GM12874 (cell line): ENCODE measurements around the gene SMARCC2.

Experiments used
- TF ChIP-seq, protein P1 (sequence below): IDR thresholded peaks from 2 replicates; pipeline ENCODE4 v1.5.1; 2011; ENCODE audit warnings: low read depth, mild to moderate bottlenecking, control low read depth, low read length, moderate library complexity; ENCODE audit not compliant: insufficient read depth

The SMARCC2 gene

DNA sequence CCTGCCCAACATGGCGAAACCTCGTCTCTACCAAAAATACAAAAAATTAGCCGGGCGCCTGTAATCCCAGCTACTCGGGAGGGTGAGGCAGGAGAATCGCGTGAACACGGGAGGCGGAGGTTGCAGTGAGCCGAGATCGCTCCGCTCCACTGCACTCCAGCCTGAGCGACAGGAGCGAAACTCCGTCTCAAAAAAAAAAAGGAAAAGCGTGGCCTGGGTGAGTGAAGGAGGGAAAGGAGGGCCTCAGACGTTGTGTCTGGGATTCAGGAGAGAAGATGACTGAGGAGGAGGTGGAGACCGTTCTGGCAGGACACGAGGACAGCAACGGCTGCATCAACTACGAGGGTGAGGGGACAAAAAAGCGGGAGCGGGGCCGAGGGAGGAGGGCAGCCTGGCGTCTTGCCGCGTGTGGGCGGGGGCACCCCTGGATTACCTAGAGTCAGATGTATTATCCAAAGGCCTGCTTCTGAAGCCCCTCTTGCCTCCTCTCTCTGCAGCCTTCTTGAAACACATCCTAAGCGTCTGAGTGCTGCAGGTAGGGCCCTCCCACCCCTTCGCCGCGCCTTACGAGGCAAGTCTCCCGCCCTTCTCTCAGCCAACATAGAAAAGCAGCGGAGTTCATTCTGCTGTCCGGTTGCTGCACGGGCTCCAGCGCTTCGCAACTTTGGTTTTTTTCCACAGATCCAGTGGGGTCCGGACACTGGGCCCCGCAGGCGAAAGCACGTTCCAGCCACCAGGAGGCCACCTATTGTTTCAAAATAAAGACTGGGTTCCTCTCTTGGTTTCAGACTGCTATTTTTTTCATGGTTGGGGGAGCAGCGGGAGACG is 31.9 kb downstream of the SMARCC2 start:
- TF ChIP-seq, protein P1, sequence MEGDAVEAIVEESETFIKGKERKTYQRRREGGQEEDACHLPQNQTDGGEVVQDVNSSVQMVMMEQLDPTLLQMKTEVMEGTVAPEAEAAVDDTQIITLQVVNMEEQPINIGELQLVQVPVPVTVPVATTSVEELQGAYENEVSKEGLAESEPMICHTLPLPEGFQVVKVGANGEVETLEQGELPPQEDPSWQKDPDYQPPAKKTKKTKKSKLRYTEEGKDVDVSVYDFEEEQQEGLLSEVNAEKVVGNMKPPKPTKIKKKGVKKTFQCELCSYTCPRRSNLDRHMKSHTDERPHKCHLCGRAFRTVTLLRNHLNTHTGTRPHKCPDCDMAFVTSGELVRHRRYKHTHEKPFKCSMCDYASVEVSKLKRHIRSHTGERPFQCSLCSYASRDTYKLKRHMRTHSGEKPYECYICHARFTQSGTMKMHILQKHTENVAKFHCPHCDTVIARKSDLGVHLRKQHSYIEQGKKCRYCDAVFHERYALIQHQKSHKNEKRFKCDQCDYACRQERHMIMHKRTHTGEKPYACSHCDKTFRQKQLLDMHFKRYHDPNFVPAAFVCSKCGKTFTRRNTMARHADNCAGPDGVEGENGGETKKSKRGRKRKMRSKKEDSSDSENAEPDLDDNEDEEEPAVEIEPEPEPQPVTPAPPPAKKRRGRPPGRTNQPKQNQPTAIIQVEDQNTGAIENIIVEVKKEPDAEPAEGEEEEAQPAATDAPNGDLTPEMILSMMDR = peak; percentile 57

DNA sequence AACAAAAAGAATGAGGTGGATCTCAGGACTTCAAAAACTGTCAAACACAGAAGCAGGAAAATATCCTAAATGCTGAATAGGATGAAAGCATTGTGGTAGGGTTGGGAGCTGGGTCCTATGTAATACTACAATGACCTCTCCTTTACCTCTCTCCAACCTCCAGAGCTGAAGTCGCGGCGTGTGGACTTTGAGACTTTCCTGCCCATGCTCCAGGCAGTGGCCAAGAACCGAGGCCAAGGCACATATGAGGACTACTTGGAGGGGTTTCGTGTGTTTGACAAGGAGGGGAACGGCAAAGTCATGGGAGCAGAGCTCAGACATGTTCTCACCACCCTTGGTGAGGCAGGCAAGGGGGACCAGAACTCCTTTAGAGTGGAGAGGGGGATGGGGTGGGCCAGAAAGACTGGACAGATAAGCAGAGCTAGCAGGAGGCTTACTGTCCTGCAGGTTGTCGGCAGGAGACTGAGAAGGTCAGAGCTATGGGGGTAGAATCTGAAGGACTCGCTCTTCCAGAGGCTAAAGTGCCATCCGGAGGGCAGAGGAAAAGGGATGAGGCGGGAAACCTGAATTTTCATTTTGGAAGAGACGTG is 33.9 kb downstream of the SMARCC2 start:
- TF ChIP-seq, protein P1 = no peak

DNA sequence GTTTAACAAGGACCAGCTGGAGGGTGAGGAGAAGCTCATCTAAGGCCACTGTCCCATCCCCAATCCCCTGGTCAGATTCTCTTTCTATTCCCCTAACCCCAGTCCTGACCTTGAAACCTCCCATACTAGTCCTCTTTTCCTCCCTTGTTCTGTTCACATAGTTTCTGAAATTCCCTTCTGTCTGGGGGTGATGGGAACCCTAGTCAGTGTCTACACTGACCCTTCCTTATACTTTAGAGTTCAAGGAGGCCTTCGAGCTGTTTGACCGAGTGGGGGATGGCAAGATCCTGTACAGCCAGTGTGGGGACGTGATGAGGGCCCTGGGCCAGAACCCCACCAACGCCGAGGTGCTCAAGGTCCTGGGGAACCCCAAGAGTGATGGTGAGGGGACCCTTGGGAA is 34.5 kb downstream of the SMARCC2 start:
- TF ChIP-seq, protein P1 = no peak

DNA sequence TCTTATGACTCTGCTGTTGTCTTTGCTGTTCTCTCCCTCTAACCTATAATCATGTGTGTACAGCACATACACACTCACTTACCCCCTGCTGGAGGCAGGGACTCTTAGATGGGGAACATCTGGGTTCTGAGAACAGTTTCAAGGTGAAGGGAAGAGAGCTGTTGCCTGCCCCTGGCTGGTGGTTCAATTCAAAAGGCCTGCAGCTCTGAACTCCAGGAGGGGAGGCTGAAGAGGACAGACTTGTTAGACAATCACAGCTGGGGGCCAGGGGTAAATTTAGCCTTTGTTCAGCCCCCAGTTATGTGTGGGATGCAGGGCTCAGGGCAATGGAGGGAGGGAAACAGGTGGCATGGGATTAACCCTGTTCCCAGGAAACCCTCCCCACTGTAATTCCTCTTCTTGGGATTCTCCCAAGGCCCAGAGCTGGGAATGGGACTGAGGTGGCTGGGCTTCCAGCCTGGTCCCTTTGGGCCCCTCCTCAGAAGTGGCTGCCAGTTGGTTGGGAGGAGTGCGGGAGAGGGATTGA is 35.0 kb downstream of the SMARCC2 start:
- TF ChIP-seq, protein P1 = no peak

DNA sequence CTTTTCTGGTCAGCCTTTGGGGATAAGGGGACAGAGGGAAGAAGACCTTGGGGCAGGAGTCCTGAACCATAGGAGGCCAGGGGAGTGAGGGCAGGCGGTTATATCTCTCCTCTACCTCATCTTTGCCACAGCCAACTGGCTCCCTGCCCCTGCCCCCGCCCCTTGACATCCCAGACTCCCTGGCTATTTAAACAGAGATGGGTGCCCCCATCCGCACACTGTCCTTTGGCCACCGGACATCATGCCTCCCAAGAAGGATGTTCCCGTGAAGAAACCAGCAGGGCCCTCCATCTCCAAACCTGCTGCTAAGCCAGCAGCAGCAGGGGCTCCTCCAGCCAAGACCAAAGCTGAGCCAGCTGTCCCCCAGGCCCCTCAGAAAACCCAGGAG is 35.6 kb downstream of the SMARCC2 start:
- TF ChIP-seq, protein P1 = no peak

DNA sequence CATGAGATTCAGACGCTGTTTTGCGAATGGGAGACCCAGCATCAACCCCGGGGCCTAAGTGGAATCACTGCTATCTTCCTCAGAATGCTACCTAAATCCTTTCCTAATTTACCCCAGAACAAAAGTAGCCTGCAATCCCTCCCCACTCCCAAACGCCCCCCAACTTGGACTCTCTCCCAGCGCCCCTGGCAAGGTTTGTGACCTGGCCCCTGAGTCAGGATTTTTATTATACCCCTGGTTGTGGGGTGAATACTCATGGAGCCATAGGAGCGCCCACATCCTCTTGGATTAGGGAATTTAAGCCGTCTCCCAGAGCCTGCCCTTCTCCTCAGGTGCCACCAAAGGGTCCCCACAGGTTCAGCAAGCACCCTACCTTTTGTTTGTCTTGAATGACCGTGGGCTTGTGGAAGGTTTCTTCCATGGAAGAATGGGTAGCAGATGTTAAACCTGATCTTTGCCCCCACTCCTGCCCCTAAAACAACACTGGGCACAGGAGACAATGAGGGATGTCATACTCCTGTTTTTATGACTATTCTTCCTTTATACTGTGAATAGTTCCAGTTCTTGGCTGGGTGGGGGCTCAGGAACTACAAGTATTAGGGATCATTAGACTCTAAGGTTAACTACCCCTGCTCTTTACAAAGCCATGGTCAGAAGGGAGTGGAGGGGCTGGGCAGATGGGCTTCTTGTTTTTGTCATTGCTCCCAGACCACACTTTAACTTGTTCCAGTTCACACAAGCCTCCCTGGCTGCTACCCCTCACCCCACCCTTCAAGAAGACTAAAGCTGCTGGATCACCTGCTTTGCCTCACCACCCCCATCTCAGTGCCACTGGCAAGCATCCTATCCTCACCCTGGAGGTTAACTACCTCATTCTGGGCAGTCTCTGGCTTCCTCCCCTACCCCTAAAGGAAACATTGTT is 36.3 kb downstream of the SMARCC2 start:
- TF ChIP-seq, protein P1 = no peak
